ENCODE data around the gene MOSPD3. TPM values are rescaled to one million over a fixed set of nuclear protein-coding genes. Genes with fewer than 3 reads are reported as not detected.
A peak's percentile ranks its signal among the peaks of the same experiment; 100 is the strongest.

MOSPD3 gene
- total RNA-seq, 1 donor from 2014 or later, result 3.0 TPM

GRCh38 chr7:100607111-100607510, 5.2 kb upstream of the MOSPD3 start:
- Histone ChIP-seq H3K27ac (no peak overlapping the region), H3K4me2 (no peak overlapping the region), H3K9me3 (ENCODE audit: low read depth) (no peaks in the 10 kb centered on the region), H3K4me1 (peaks cover 25% of the 10 kb centered on the region), H3K79me2 (ENCODE audit: low read depth) (no peaks in the 10 kb centered on the region), H4K20me1 (ENCODE audit: low read depth) (peaks cover 5% of the 10 kb centered on the region), H3K4me3 (no peak overlapping the region), H2AFZ (replicated peaks) (no peak overlapping the region), H3K27me3 (peaks cover 30% of the 10 kb centered on the region), H3K9ac (no peak overlapping the region), H3F3A (ENCODE audit: low read depth) (peaks cover 50% of the 10 kb centered on the region), H3K36me3 (no peaks in the 10 kb centered on the region)
- H3K27me3 Mint-ChIP-seq (ENCODE audit: insufficient read depth, low read depth), result peaks cover 18% of the 10 kb centered on the region
- peak overlapping the region; percentile 36 for H3K4me3 Mint-ChIP-seq
- DNase-seq (ENCODE audit: low spot score), result no peak
- no peaks in the 10 kb centered on the region for H3K9me3 Mint-ChIP-seq
- H3K36me3 Mint-ChIP-seq, result no peaks in the 10 kb centered on the region
- H3K4me1 Mint-ChIP-seq, result peaks cover 34% of the 10 kb centered on the region
- no peak overlapping the region for H3K27ac Mint-ChIP-seq
- TF ChIP-seq EZH2 (IDR thresholded peaks at IDR 0.05), result no peak

GRCh38 chr7:100609958-100610357, 2.4 kb upstream of the MOSPD3 start:
- peaks cover 5% of the 10 kb centered on the region for H4K20me1 ChIP-seq (ENCODE audit: low read depth)
- Mint-ChIP-seq H3K36me3 (peaks cover 2% of the 10 kb centered on the region), H3K9me3 (no peaks in the 10 kb centered on the region), H3K4me3 (no peak overlapping the region), H3K27ac (peak overlapping the region; percentile 9), H3K27me3 (ENCODE audit: insufficient read depth, low read depth) (peaks cover 17% of the 10 kb centered on the region), H3K4me1 (peaks cover 25% of the 10 kb centered on the region)
- no peak overlapping the region for H3K27ac ChIP-seq
- H3K36me3 ChIP-seq, result no peaks in the 10 kb centered on the region
- DNase-seq (ENCODE audit: low spot score), result no peak
- H3K27me3 ChIP-seq, result peaks cover 22% of the 10 kb centered on the region
- H3K4me3 ChIP-seq, result no peak overlapping the region
- TF ChIP-seq EZH2phosphoT487 (IDR thresholded peaks at IDR 0.05) (no peak), EZH2 (IDR thresholded peaks at IDR 0.05) (no peak), CTCF (IDR thresholded peaks at IDR 0.05) (no peak)
- no peak overlapping the region for H2AFZ ChIP-seq (replicated peaks)
- no peak overlapping the region for H3K4me2 ChIP-seq
- H3K9me3 ChIP-seq (ENCODE audit: low read depth), result no peaks in the 10 kb centered on the region
- peaks cover 8% of the 10 kb centered on the region for H3K4me1 ChIP-seq
- no peaks in the 10 kb centered on the region for H3K79me2 ChIP-seq (ENCODE audit: low read depth)
- peaks cover 32% of the 10 kb centered on the region for H3F3A ChIP-seq (ENCODE audit: low read depth)
- no peak overlapping the region for H3K9ac ChIP-seq

- Histone ChIP-seq H3K4me3 (peak overlapping the region; percentile 75), H3K4me2 (peak overlapping the region; percentile 86), H2AFZ (replicated peaks) (no peak overlapping the region), H3K79me2 (ENCODE audit: low read depth) (no peaks in the 10 kb centered on the region), H3F3A (ENCODE audit: low read depth) (peaks cover 15% of the 10 kb centered on the region), H3K36me3 (no peaks in the 10 kb centered on the region), H3K27ac (no peak overlapping the region), H3K27me3 (no peaks in the 10 kb centered on the region), H3K4me1 (no peaks in the 10 kb centered on the region), H4K20me1 (ENCODE audit: low read depth) (no peaks in the 10 kb centered on the region), H3K9ac (peak overlapping the region; percentile 29), H3K9me3 (ENCODE audit: low read depth) (no peaks in the 10 kb centered on the region)
- peak overlapping the region; percentile 99 for H3K4me3 Mint-ChIP-seq
- H3K27me3 Mint-ChIP-seq (ENCODE audit: insufficient read depth, low read depth), result peaks cover 12% of the 10 kb centered on the region
- no peak overlapping the region for H3K27ac Mint-ChIP-seq
- peaks cover 14% of the 10 kb centered on the region for H3K4me1 Mint-ChIP-seq
- TF ChIP-seq CTCF (IDR thresholded peaks at IDR 0.05) (peak; percentile 45), EZH2 (IDR thresholded peaks at IDR 0.05) (no peak)
- DNase-seq (ENCODE audit: low spot score), result peak; percentile 62
- no peaks in the 10 kb centered on the region for H3K9me3 Mint-ChIP-seq
- H3K36me3 Mint-ChIP-seq, result peaks cover 5% of the 10 kb centered on the region
These were observed 520 bp downstream of the MOSPD3 start for GRCh38 chr7:100612730-100613390.

- no peaks in the 10 kb centered on the region for H3K79me2 ChIP-seq (ENCODE audit: low read depth)
- no peak overlapping the region for H3K27ac Mint-ChIP-seq
- H3K4me2 ChIP-seq, result peak overlapping the region; percentile 86
- no peaks in the 10 kb centered on the region for H3K9me3 Mint-ChIP-seq
- H4K20me1 ChIP-seq (ENCODE audit: low read depth), result no peaks in the 10 kb centered on the region
- H3K36me3 Mint-ChIP-seq, result peaks cover 5% of the 10 kb centered on the region
- H3F3A ChIP-seq (ENCODE audit: low read depth), result peaks cover 15% of the 10 kb centered on the region
- no peak for DNase-seq (ENCODE audit: low spot score)
- peaks cover 8% of the 10 kb centered on the region for H3K27me3 Mint-ChIP-seq (ENCODE audit: insufficient read depth, low read depth)
- H3K9me3 ChIP-seq (ENCODE audit: low read depth), result no peaks in the 10 kb centered on the region
- TF ChIP-seq EZH2phosphoT487 (IDR thresholded peaks at IDR 0.05), result no peak
- TF ChIP-seq CTCF (IDR thresholded peaks at IDR 0.05), result no peak
- TF ChIP-seq EZH2 (IDR thresholded peaks at IDR 0.05), result no peak
- H3K36me3 ChIP-seq, result no peaks in the 10 kb centered on the region
- H3K4me3 Mint-ChIP-seq, result peak overlapping the region; percentile 99
- H2AFZ ChIP-seq (replicated peaks), result no peak overlapping the region
- H3K27ac ChIP-seq, result no peak overlapping the region
- peak overlapping the region; percentile 75 for H3K4me3 ChIP-seq
- H3K4me1 ChIP-seq, result no peaks in the 10 kb centered on the region
- no peak overlapping the region for H3K9ac ChIP-seq
- H3K4me1 Mint-ChIP-seq, result peaks cover 14% of the 10 kb centered on the region
- no peaks in the 10 kb centered on the region for H3K27me3 ChIP-seq
These were observed 1.3 kb downstream of the MOSPD3 start for GRCh38 chr7:100613412-100614175.
